Thyroid gland (tissue), 4 donors: ENCODE results near the gene H6PD. TPM values are rescaled to one million over a fixed set of nuclear protein-coding genes. Genes with fewer than 3 reads are reported as not detected.
A peak's percentile ranks its signal among the peaks of the same experiment; 100 is the strongest.

ENCODE experiments used
- DNase-seq, 2 donors: peaks; one replicate each; pipeline ENCODE4 v3.0.0-alpha.2; 2019
- H3K27ac ChIP-seq, 3 donors: fragments of 200-600 bp; sonication (generic); 1 replicate in 2 of 3; 2 replicates in 1 of 3; pipeline ENCODE4 v1.5.1; 2016 to 2019; ENCODE audit warnings: mild to moderate bottlenecking in 1 of 3, moderate library complexity in 1 of 3
- H3K27me3 ChIP-seq: fragments of 200-600 bp; sonication (generic); one replicate; pipeline ENCODE4 v1.5.1; 2019
- H3K36me3 ChIP-seq, 2 donors: fragments of 200-600 bp; sonication (generic); one replicate each; pipeline ENCODE4 v1.5.1; 2016 to 2019
- H3K4me1 ChIP-seq, 2 donors: fragments of 200-600 bp; sonication (generic); one replicate each; pipeline ENCODE4 v1.5.1; 2017 to 2019
- H3K4me3 ChIP-seq, 3 donors: fragments of 200-600 bp; sonication (generic); replicated peaks in 1 of 3; 1 replicate in 2 of 3; 2 replicates in 1 of 3; pipeline ENCODE4 v1.5.1; 2016; ENCODE audit warnings: mild to moderate bottlenecking in 1 of 3
- H3K9me3 ChIP-seq: fragments of 200-600 bp; sonication (generic); one replicate; pipeline ENCODE4 v1.5.1; 2017
- CTCF ChIP-seq, 6 experiments: fragments of 200-600 bp in 3 of 6; fragments of 450-650 bp in 3 of 6; sonication (generic) in 3 of 6; IDR thresholded peaks; one replicate each; pipeline ENCODE4 v1.5.1; 2016 to 2019; ENCODE audit warnings: antibody characterized with exemption in 6 of 6, mild to moderate bottlenecking in 2 of 6, inconsistent platforms in 1 of 6, moderate library complexity in 1 of 6
- POLR2A ChIP-seq, 2 donors: fragments of 450-650 bp; IDR thresholded peaks; one replicate each; pipeline ENCODE4 v1.6.1; 2017; ENCODE audit warnings: antibody characterized with exemption in 2 of 2, mild to moderate bottlenecking in 2 of 2, moderate library complexity in 1 of 2
- WGBS, 2 donors: methylation state at CpG; one replicate each; pipeline ENCODE4 v1.1.5; 2017; 5-methylcytosine and 5-hydroxymethylcytosine counted together
- intact Hi-C: fragments of 100-400 bp; cut with DNase I; formaldehyde crosslinking; loops from one replicate; pipeline ENCODE4 v1.15.1; 2023
- total RNA-seq, 4 donors: library from RNA; depleted of rRNA; stranded (reverse); fragments of >200 nt; gene quantifications; one replicate each; pipeline ENCODE4 v1.2.3, GENCODE V29; 2016

H6PD gene
- total RNA-seq, 4 donors from 2014 or later: 36.3 to 64.2 (median 43.6) TPM

- DNase-seq: no peak
- TF ChIP-seq POLR2A (IDR thresholded peaks at IDR 0.05): no peak
- no peak for TF ChIP-seq CTCF (IDR thresholded peaks at IDR 0.05)
- 90 to 97% methylated on average over 13 to 14 of the region's 14 CpGs for WGBS, 2 donors
- Histone ChIP-seq H3K27ac (peak overlapping the region in 2 of 3 donors; percentile 46 to 95), H3K9me3 (no peaks in the 10 kb centered on the region), H3K36me3 (no peaks in the 10 kb centered on the region), H3K4me1 (peaks cover 52 to 79% of the 10 kb centered on the region in 2 donors), H3K4me3 (no peak overlapping the region), H3K27me3 (no peaks in the 10 kb centered on the region)
- intact Hi-C loops: no loop called here
Measured at GRCh38 chr1:9305216-9305615, 70.6 kb downstream of the H6PD start.

- no peak overlapping the region for H3K27ac ChIP-seq
Measured at GRCh38 chr1:9306006-9306405, 71.4 kb downstream of the H6PD start.

GRCh38 chr1:9307303-9307702 is 72.7 kb downstream of the H6PD start:
- H3K4me1 ChIP-seq: peaks cover 43 to 66% of the 10 kb centered on the region in 2 donors
- no peak overlapping the region for H3K27ac ChIP-seq
- H3K9me3 ChIP-seq: no peaks in the 10 kb centered on the region
- WGBS, 2 donors: 88 to 93% methylated on average over 10 of the region's 10 CpGs
- DNase-seq: no peak
- H3K4me3 ChIP-seq: no peak overlapping the region
- intact Hi-C loops: no loop called here
- TF ChIP-seq POLR2A (IDR thresholded peaks at IDR 0.05): no peak
- TF ChIP-seq CTCF (IDR thresholded peaks at IDR 0.05): no peak
- no peaks in the 10 kb centered on the region for H3K27me3 ChIP-seq
- no peaks in the 10 kb centered on the region for H3K36me3 ChIP-seq

More at GRCh38 chr1:9306006-9306405, 71.4 kb downstream of the H6PD start:
- peaks cover 45 to 71% of the 10 kb centered on the region in 2 donors for H3K4me1 ChIP-seq
- no peak for TF ChIP-seq CTCF (IDR thresholded peaks at IDR 0.05)
- TF ChIP-seq POLR2A (IDR thresholded peaks at IDR 0.05): no peak
- DNase-seq: no peak
- H3K9me3 ChIP-seq: no peaks in the 10 kb centered on the region
- 88 to 91% methylated on average over 7 to 14 of the region's 14 CpGs for WGBS, 2 donors
- no peaks in the 10 kb centered on the region for H3K36me3 ChIP-seq
- intact Hi-C loops: no loop called here
- H3K4me3 ChIP-seq: no peak overlapping the region
- no peaks in the 10 kb centered on the region for H3K27me3 ChIP-seq

GRCh38 chr1:9308236-9308785 is 73.7 kb downstream of the H6PD start:
- Histone ChIP-seq H3K27ac (peak overlapping the region in 1 of 3 donors; percentile 7), H3K4me3 (no peak overlapping the region), H3K36me3 (no peaks in the 10 kb centered on the region), H3K9me3 (no peaks in the 10 kb centered on the region), H3K27me3 (no peaks in the 10 kb centered on the region), H3K4me1 (peaks cover 44 to 67% of the 10 kb centered on the region in 2 donors)
- 89 to 91% methylated on average over 4 to 9 of the region's 9 CpGs for WGBS, 2 donors
- DNase-seq: no peak
- intact Hi-C loops: no loop called here
- TF ChIP-seq POLR2A (IDR thresholded peaks at IDR 0.05) (no peak), CTCF (IDR thresholded peaks at IDR 0.05) (no peak)

- no peak for DNase-seq
- Histone ChIP-seq H3K27me3 (no peaks in the 10 kb centered on the region), H3K9me3 (no peaks in the 10 kb centered on the region), H3K4me3 (no peak overlapping the region), H3K4me1 (peaks cover 42 to 67% of the 10 kb centered on the region in 2 donors), H3K27ac (peak overlapping the region in 1 of 3 donors; percentile 7), H3K36me3 (no peaks in the 10 kb centered on the region)
- WGBS, 2 donors: 80 to 86% methylated on average over 8 of the region's 8 CpGs
- intact Hi-C loops: no loop called here
- TF ChIP-seq CTCF (IDR thresholded peaks at IDR 0.05): no peak
- no peak for TF ChIP-seq POLR2A (IDR thresholded peaks at IDR 0.05)
Measured at GRCh38 chr1:9309080-9309479, 74.5 kb downstream of the H6PD start.
